SH-SY5Y (cell line): Measurements from ENCODE around the gene TENT4B.

Source experiments
- GATA2 ChIP-seq: IDR thresholded peaks from 2 replicates; pipeline ENCODE4 v1.6.1; 2011; ENCODE audit warnings: mild to moderate bottlenecking, low read depth, low read length
- GATA3 ChIP-seq: IDR thresholded peaks from 2 replicates; pipeline ENCODE4 v1.6.1; 2011; ENCODE audit warnings: low read depth, mild to moderate bottlenecking, low read length, moderate library complexity

DNA sequence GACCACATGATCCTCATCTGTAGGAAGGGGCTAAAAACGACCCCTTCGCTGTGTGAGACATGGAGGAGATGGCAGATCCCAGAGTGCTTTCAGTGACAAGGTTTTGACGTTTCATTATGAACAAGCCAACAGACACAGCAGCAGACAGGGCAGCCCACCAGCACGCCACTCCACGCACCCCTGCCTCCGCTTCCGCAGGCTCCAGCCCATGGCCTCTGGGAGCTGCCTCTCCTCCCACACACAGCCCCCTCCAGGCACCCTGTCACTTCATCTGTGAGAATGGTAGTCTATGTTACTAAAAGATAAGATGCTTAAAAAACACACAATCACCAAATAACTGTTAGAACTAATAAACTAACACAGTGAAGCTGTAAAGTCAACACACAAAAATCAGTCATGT, 101.0 kb downstream of the TENT4B start:
- TF ChIP-seq GATA2 (no peak), GATA3 (no peak)
